HCT116 (cell line): ENCODE data around the gene PURA. TPM values are rescaled to one million over a fixed set of nuclear protein-coding genes. Genes with fewer than 3 reads are reported as not detected.

Experiments
- ATAC-seq: fragments of 200-7000 bp; cut with Tn5 transposase; 2 replicates; pipeline ENCODE4 v1.9.1; 2020; ENCODE audit warnings: mild to moderate bottlenecking, moderate library complexity
- BruUV-seq: library from RNA; stranded (reverse); fragments of 400-500 nt; replicated peaks from 2 replicates; lab custom pipeline; 2021; lab: Mats Ljungman, UMichigan
- CTCF ChIA-PET: fragments of 300-600 bp; sonication (Branson Sonifier 250); formaldehyde crosslinking; loops from one replicate; lab custom pipeline; 2021; ENCODE audit warnings: antibody characterized with exemption; lab: Charles Lee
- POLR2A ChIA-PET: fragments of 300-600, 350-600 bp; sonication (Branson Sonifier 250); formaldehyde crosslinking; loops from one replicate; lab custom pipeline; 2021; ENCODE audit warnings: antibody characterized with exemption; lab: Charles Lee
- RAD21 ChIA-PET, 2 experiments: fragments of 300-600 bp; sonication (Branson Sonifier 250); formaldehyde crosslinking; loops; one replicate each; lab custom pipeline; 2023; ENCODE audit warnings: low total read pairs in 2 of 2; ENCODE audit not compliant: uncharacterized antibody in 2 of 2, unreplicated experiment in 2 of 2, low non-redundant PET in 1 of 2; lab: Charles Lee
- DNase-seq: peaks from one replicate; pipeline ENCODE4 v3.0.0-alpha.2; 2010; ENCODE audit warnings: low read depth, low spot score
- H2AFZ ChIP-seq: fragments of 200-600 bp; shearing (Covaris generic), sonication (generic); 2 replicates; pipeline ENCODE4 v1.6.1; 2017; ENCODE audit warnings: low read depth, mixed run types, mixed read lengths, antibody characterized with exemption, low read length; ENCODE audit not compliant: poor library complexity, severe bottlenecking
- H3K27ac ChIP-seq: 2 replicates; pipeline ENCODE4 v1.5.1; 2012; ENCODE audit warnings: low read depth, low read length
- H3K27me3 ChIP-seq: fragments of 200-600 bp; sonication (generic); 2 replicates; pipeline ENCODE4 v1.6.1; 2016; ENCODE audit warnings: mixed run types, low read length, mixed read lengths; ENCODE audit not compliant: insufficient read depth
- H3K36me3 ChIP-seq, 2 experiments: fragments of 200-500 bp in 1 of 2; fragments of 200-600 bp in 1 of 2; sonication (Bioruptor generic) in 1 of 2; sonication (generic) in 1 of 2; 2 replicates each; pipeline versions ENCODE4 v1.5.1 to v1.6.1; 2014 to 2016; ENCODE audit warnings: low read length in 2 of 2, inconsistent platforms in 1 of 2, mixed read lengths in 1 of 2, mixed run types in 1 of 2; ENCODE audit not compliant: insufficient read depth in 2 of 2, control insufficient read depth in 1 of 2
- H3K4me1 ChIP-seq, 2 experiments: fragments of 200-600 bp in 1 of 2; sonication (generic) in 1 of 2; 2 replicates each; pipeline versions ENCODE4 v1.5.1 to v1.6.1; 2012 to 2017; ENCODE audit warnings: low read length in 2 of 2, inconsistent platforms in 1 of 2, mild to moderate bottlenecking in 1 of 2, mixed read lengths in 1 of 2, mixed run types in 1 of 2, moderate library complexity in 1 of 2; ENCODE audit not compliant: insufficient read depth in 2 of 2, control insufficient read depth in 1 of 2
- H3K4me2 ChIP-seq: fragments of 200-600 bp; sonication (generic); 2 replicates; pipeline ENCODE4 v1.6.1; 2017; ENCODE audit warnings: mixed run types, low read length, mixed read lengths
- H3K4me3 ChIP-seq, 2 experiments: fragments of 200-600 bp in 1 of 2; sonication (generic) in 1 of 2; replicated peaks in 1 of 2; 2 replicates each; pipeline ENCODE4 v1.5.1; 2011 to 2016; ENCODE audit warnings: low read length in 2 of 2, control low read depth in 1 of 2, low read depth in 1 of 2, mild to moderate bottlenecking in 1 of 2, mixed read lengths in 1 of 2, mixed run types in 1 of 2
- H3K79me2 ChIP-seq: fragments of 200-600 bp; sonication (generic); 2 replicates; pipeline ENCODE4 v1.6.1; 2017; ENCODE audit warnings: mild to moderate bottlenecking, mixed run types, low read length, moderate library complexity, mixed read lengths; ENCODE audit not compliant: insufficient read depth
- H3K9ac ChIP-seq: fragments of 200-600 bp; sonication (generic); 2 replicates; pipeline ENCODE4 v1.6.1; 2016; ENCODE audit warnings: low read length, mixed read lengths
- H3K9me2 ChIP-seq: fragments of 200-600 bp; sonication (generic), shearing (Covaris generic); 2 replicates; pipeline ENCODE4 v1.6.1; 2017; ENCODE audit warnings: mixed run types, mild to moderate bottlenecking, moderate library complexity; ENCODE audit not compliant: insufficient read depth
- H3K9me3 ChIP-seq, 2 experiments: fragments of 200-500 bp in 1 of 2; fragments of 200-600 bp in 1 of 2; sonication (Bioruptor generic) in 1 of 2; sonication (generic) in 1 of 2; 2 replicates each; pipeline ENCODE4 v1.6.1; 2014 to 2017; ENCODE audit warnings: low read length in 2 of 2, mixed read lengths in 2 of 2, inconsistent platforms in 1 of 2, low read depth in 1 of 2, mild to moderate bottlenecking in 1 of 2, mixed run types in 1 of 2, moderate library complexity in 1 of 2; ENCODE audit not compliant: control insufficient read depth in 1 of 2, insufficient read depth in 1 of 2
- H4K20me1 ChIP-seq: fragments of 200-600 bp; sonication (generic), shearing (Covaris generic); 2 replicates; pipeline ENCODE4 v1.6.1; 2017; ENCODE audit warnings: mixed run types, mild to moderate bottlenecking, moderate library complexity; ENCODE audit not compliant: insufficient read depth
- CBX3 ChIP-seq: IDR thresholded peaks from 2 replicates; pipeline ENCODE4 v1.6.1; 2012; ENCODE audit warnings: low read depth
- EGR1 ChIP-seq: IDR thresholded peaks from 2 replicates; pipeline ENCODE4 v1.6.1; 2012; ENCODE audit warnings: low read depth
- POLR2A ChIP-seq: IDR thresholded peaks from 2 replicates; pipeline ENCODE4 v1.7.0; 2011; ENCODE audit warnings: borderline replicate concordance; ENCODE audit not compliant: insufficient read depth, insufficient read length; ENCODE audit errors: extremely low read depth
- RAD21 ChIP-seq: IDR thresholded peaks from 2 replicates; pipeline ENCODE4 v1.6.1; 2012; ENCODE audit warnings: low read depth, mild to moderate bottlenecking
- TCF7L2 ChIP-seq: IDR thresholded peaks from 2 replicates; pipeline ENCODE4 v1.7.0; 2011; ENCODE audit warnings: borderline replicate concordance, inconsistent platforms; ENCODE audit not compliant: insufficient read depth, insufficient read length; ENCODE audit errors: extremely low read depth
- ZFX ChIP-seq: fragments of 450-650 bp; IDR thresholded peaks from 2 replicates; pipeline ENCODE4 v1.6.1; 2017
- ZNF274 ChIP-seq: fragments of 200-500 bp; sonication (Bioruptor generic); IDR thresholded peaks from 2 replicates; pipeline ENCODE4 v1.6.1; 2014; ENCODE audit warnings: mild to moderate bottlenecking, low read depth, low read length, inconsistent platforms
- intact Hi-C: fragments of 100-400 bp; cut with micrococcal nuclease; formaldehyde crosslinking; loops from 2 replicates; pipeline ENCODE4 v1.10.0; 2022
- total RNA-seq: library from RNA; stranded (reverse); gene quantifications from one replicate; pipeline ENCODE4 v1.2.1, GENCODE V29; 2021; ENCODE audit not compliant: unreplicated experiment
- TF ChIP-seq, protein P1 (sequence below): IDR thresholded peaks from 2 replicates; pipeline ENCODE4 v1.6.1; 2011; ENCODE audit warnings: mild to moderate bottlenecking, low read length, moderate library complexity; ENCODE audit not compliant: insufficient replicate concordance; ENCODE audit errors: extremely low read depth
- TF ChIP-seq, protein P2 (sequence below): IDR thresholded peaks from 2 replicates; pipeline ENCODE4 v1.6.1; 2012; ENCODE audit warnings: low read depth
- TF ChIP-seq, protein P3 (sequence below): IDR thresholded peaks from 2 replicates; pipeline ENCODE4 v1.6.1; 2012
- TF ChIP-seq, protein P4 (sequence below), 3 experiments: fragments of 200-600 bp in 1 of 3; sonication (generic) in 1 of 3; IDR thresholded peaks in 2 of 3; conservative IDR thresholded peaks in 1 of 3; 2 replicates each; pipeline ENCODE4 v1.5.1; 2012 to 2017; ENCODE audit warnings: low read depth in 2 of 3, low read length in 2 of 3, antibody characterized with exemption in 1 of 3, borderline replicate concordance in 1 of 3, control low read depth in 1 of 3, mild to moderate bottlenecking in 1 of 3, mixed read lengths in 1 of 3, mixed run types in 1 of 3, moderate library complexity in 1 of 3; ENCODE audit not compliant: insufficient read depth in 1 of 3

PURA gene
- total RNA-seq, 1 experiment from 2014 or later, result 15.2 TPM

DNA sequence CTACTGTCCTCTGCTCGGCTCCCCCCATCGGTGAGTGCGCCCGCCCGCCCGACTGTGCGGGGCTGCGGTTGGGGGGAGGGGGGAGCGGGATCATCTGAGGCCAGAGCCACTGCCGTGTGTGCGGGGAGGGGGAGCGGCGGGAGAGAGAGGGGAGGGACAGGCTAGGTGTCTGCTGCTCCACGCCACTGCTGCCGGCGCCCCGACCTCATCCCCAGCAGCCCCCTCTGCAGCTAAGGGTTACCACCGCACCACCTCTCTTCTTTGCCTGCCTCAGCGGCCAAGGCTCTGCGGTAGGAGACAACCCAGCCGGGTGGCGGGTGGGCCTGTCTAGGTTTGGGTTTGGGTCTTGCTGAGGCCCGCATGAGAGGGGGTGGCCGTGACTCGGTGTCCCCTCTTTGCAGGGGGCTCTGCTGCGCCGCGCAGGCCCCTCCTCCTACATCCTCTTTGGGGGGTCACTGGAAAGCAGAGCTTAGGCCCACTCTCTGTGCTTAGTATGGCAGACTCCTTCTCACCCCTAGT, 670 bp upstream of the PURA start (continued):
- TF ChIP-seq, protein P1, sequence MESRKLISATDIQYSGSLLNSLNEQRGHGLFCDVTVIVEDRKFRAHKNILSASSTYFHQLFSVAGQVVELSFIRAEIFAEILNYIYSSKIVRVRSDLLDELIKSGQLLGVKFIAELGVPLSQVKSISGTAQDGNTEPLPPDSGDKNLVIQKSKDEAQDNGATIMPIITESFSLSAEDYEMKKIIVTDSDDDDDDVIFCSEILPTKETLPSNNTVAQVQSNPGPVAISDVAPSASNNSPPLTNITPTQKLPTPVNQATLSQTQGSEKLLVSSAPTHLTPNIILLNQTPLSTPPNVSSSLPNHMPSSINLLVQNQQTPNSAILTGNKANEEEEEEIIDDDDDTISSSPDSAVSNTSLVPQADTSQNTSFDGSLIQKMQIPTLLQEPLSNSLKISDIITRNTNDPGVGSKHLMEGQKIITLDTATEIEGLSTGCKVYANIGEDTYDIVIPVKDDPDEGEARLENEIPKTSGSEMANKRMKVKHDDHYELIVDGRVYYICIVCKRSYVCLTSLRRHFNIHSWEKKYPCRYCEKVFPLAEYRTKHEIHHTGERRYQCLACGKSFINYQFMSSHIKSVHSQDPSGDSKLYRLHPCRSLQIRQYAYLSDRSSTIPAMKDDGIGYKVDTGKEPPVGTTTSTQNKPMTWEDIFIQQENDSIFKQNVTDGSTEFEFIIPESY, result no peak

DNA sequence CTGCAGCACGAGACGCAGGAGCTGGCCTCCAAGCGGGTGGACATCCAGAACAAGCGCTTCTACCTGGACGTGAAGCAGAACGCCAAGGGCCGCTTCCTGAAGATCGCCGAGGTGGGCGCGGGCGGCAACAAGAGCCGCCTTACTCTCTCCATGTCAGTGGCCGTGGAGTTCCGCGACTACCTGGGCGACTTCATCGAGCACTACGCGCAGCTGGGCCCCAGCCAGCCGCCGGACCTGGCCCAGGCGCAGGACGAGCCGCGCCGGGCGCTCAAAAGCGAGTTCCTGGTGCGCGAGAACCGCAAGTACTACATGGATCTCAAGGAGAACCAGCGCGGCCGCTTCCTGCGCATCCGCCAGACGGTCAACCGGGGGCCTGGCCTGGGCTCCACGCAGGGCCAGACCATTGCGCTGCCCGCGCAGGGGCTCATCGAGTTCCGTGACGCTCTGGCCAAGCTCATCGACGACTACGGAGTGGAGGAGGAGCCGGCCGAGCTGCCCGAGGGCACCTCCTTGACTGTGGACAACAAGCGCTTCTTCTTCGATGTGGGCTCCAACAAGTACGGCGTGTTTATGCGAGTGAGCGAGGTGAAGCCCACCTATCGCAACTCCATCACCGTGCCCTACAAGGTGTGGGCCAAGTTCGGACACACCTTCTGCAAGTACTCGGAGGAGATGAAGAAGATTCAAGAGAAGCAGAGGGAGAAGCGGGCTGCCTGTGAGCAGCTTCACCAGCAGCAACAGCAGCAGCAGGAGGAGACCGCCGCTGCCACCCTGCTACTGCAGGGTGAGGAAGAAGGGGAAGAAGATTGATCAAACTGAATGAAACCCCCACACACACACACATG, 654 bp downstream of the PURA start:
- no peak overlapping the region for H2AFZ ChIP-seq
- no peaks in the 10 kb centered on the region for H3K9me2 ChIP-seq
- no TSS peak for BruUV-seq
- H3K4me1 ChIP-seq, result peaks cover 4 to 23% of the 10 kb centered on the region in 2 experiments; a peak in 3 of 4 replicates
- no peaks in the 10 kb centered on the region for H3K36me3 ChIP-seq
- intact Hi-C loops, result no loop called here
- RAD21 ChIA-PET, result no interaction called here
- CTCF ChIA-PET, result interaction anchor here (1.2 kb wide), 1 partner anchor 30 kb away, joined by 3 read pairs; no protein-coding TSS in a partner anchor
- H3K4me3 ChIP-seq, result peak overlapping the region; percentile 62 to 64
- POLR2A ChIA-PET, result no interaction called here
- no peaks in the 10 kb centered on the region for H3K27me3 ChIP-seq
- H3K4me2 ChIP-seq, result peak overlapping the region; percentile 91
- H3K9me3 ChIP-seq, result no peaks in the 10 kb centered on the region
- no peaks in the 10 kb centered on the region for H4K20me1 ChIP-seq
- no peak for DNase-seq
- peaks cover 63% of the 10 kb centered on the region for H3K79me2 ChIP-seq
- ATAC-seq, result peak; percentile 16
- peak overlapping the region; percentile 69 for H3K9ac ChIP-seq
- H3K27ac ChIP-seq, result peak overlapping the region; percentile 60; the same call in 1 of the 2 replicates
- TF ChIP-seq, protein P1, result no peak
- TF ChIP-seq EGR1 (no peak), CBX3 (no peak), TCF7L2 (no peak), RAD21 (no peak), POLR2A (no peak), ZFX (no peak), ZNF274 (no peak)
- TF ChIP-seq, protein P2, sequence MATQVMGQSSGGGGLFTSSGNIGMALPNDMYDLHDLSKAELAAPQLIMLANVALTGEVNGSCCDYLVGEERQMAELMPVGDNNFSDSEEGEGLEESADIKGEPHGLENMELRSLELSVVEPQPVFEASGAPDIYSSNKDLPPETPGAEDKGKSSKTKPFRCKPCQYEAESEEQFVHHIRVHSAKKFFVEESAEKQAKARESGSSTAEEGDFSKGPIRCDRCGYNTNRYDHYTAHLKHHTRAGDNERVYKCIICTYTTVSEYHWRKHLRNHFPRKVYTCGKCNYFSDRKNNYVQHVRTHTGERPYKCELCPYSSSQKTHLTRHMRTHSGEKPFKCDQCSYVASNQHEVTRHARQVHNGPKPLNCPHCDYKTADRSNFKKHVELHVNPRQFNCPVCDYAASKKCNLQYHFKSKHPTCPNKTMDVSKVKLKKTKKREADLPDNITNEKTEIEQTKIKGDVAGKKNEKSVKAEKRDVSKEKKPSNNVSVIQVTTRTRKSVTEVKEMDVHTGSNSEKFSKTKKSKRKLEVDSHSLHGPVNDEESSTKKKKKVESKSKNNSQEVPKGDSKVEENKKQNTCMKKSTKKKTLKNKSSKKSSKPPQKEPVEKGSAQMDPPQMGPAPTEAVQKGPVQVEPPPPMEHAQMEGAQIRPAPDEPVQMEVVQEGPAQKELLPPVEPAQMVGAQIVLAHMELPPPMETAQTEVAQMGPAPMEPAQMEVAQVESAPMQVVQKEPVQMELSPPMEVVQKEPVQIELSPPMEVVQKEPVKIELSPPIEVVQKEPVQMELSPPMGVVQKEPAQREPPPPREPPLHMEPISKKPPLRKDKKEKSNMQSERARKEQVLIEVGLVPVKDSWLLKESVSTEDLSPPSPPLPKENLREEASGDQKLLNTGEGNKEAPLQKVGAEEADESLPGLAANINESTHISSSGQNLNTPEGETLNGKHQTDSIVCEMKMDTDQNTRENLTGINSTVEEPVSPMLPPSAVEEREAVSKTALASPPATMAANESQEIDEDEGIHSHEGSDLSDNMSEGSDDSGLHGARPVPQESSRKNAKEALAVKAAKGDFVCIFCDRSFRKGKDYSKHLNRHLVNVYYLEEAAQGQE, result no peak
- TF ChIP-seq, protein P3, sequence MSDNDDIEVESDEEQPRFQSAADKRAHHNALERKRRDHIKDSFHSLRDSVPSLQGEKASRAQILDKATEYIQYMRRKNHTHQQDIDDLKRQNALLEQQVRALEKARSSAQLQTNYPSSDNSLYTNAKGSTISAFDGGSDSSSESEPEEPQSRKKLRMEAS, result no peak
- TF ChIP-seq, protein P4, sequence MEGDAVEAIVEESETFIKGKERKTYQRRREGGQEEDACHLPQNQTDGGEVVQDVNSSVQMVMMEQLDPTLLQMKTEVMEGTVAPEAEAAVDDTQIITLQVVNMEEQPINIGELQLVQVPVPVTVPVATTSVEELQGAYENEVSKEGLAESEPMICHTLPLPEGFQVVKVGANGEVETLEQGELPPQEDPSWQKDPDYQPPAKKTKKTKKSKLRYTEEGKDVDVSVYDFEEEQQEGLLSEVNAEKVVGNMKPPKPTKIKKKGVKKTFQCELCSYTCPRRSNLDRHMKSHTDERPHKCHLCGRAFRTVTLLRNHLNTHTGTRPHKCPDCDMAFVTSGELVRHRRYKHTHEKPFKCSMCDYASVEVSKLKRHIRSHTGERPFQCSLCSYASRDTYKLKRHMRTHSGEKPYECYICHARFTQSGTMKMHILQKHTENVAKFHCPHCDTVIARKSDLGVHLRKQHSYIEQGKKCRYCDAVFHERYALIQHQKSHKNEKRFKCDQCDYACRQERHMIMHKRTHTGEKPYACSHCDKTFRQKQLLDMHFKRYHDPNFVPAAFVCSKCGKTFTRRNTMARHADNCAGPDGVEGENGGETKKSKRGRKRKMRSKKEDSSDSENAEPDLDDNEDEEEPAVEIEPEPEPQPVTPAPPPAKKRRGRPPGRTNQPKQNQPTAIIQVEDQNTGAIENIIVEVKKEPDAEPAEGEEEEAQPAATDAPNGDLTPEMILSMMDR (IDR thresholded peaks at IDR 0.05 in 2 of 3, conservative IDR thresholded peaks at IDR 0.05 in 1 of 3; ENCODE audit: borderline replicate concordance in 1 of 3, insufficient read depth in 1 of 3, low read depth in 2 of 3, low read length in 2 of 3), result no peak
